Fibroblast of mammary gland (primary cell): ENCODE measurements around the gene ANKRD33.
A peak's percentile ranks its signal among the peaks of the same experiment; 100 is the strongest.

Source experiments
- DNase-seq: peaks from one replicate; pipeline ENCODE4 v3.0.0-alpha.2; 2010; ENCODE audit warnings: low read depth
- H3K4me3 ChIP-seq: 2 replicates; pipeline ENCODE4 v1.5.1; 2011; ENCODE audit warnings: low read depth, mild to moderate bottlenecking, low read length, moderate library complexity; ENCODE audit not compliant: control insufficient read depth
- CTCF ChIP-seq: conservative IDR thresholded peaks from 2 replicates; pipeline ENCODE4 v1.5.1; 2011; ENCODE audit warnings: low read depth, low read length, inconsistent platforms; ENCODE audit not compliant: control insufficient read depth, insufficient read depth

Gene ANKRD33

GRCh38 chr12:51917746-51918453 lies 30.0 kb downstream of the ANKRD33 start:
- no peak overlapping the region for H3K4me3 ChIP-seq
- TF ChIP-seq CTCF = no peak
- DNase-seq = no peak

DNA sequence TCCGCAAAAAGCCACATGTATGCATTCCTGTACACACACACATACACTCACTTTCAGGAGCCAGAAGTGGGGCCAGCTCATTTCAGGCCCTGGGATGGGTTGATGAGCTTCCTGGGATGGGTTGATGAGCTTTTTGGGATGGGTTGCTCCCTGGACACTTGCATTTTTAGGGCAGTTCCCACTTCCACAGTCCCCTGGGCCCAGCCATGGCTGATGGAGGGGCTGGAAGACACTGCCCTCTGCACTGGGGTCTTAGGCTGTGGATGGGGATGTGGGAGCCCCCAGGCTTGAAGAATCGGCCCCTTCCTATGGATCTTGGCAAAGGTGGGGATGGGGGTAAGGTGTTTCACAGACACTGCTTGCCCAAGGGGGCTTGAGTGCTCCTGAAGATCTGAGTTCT lies 32.1 kb downstream of the ANKRD33 start:
- no peak overlapping the region for H3K4me3 ChIP-seq
- no peak for TF ChIP-seq CTCF
- no peak for DNase-seq

- no peak for TF ChIP-seq CTCF
- no peak for DNase-seq
- no peak overlapping the region for H3K4me3 ChIP-seq
Measured at GRCh38 chr12:51921017-51921725, 33.3 kb downstream of the ANKRD33 start.

GRCh38 chr12:51922146-51922545 lies 34.2 kb downstream of the ANKRD33 start:
- TF ChIP-seq CTCF = no peak
- no peak overlapping the region for H3K4me3 ChIP-seq

GRCh38 chr12:51922762-51923505 lies 35.0 kb downstream of the ANKRD33 start:
- no peak overlapping the region for H3K4me3 ChIP-seq
- TF ChIP-seq CTCF = no peak
- DNase-seq = peak; percentile 80

More at GRCh38 chr12:51922146-51922545, 34.2 kb downstream of the ANKRD33 start:
- no peak for DNase-seq

DNA sequence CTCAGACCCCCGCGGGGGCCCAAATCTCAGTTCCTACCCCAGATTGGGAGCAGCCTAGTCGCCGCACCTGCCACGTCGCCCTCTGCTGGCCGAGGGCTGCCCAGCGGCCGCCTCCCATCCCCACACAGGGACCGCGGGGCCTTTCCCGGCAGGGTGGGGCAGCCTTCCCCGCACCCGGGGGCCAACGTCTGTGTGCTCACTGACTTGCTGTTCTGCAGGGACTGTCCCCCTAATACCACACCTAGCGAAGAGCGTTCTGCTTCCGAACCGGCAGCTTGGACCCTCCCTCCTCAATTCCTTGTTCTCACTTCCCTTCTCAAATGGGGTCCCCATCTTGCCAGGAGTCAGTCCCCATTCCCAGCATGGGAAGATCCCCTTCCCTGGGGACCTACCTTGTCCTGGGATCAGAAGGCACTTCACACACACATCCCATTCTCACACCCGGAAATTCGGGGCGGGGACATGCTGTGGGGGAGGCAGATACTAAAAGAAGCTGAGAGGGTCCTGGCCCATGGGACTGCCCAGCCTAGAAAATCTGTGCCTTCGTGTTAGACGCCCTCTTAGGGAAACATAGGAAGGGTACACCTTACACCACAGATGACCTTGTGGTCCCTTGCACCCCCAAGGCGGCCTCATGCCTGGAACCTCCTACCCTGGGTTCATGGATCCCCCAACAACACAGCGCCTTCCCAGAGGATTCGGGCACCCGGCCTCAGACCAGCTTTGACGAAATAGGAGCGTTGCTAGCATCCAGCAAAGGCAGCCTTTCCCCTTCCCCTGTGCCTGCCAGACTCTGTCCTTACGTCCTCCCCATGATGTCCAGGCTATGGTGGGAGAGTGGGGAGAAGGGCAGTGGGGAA lies 35.8 kb downstream of the ANKRD33 start:
- H3K4me3 ChIP-seq = peak overlapping the region; percentile 23
- TF ChIP-seq CTCF = peak; percentile 65
- DNase-seq = peak; percentile 27
